GM04504 (cell line): ENCODE data around the gene GCSH.
"Not testable (repeated sequence)": the region's sequence is repeated elsewhere in the genome, so short reads cannot be mapped to it uniquely, and the experiment has no call there.

Experiments
- DNase-seq: peaks from one replicate; pipeline ENCODE4 v3.0.0-alpha.2; 2012; ENCODE audit warnings: low read depth

The GCSH gene

DNA sequence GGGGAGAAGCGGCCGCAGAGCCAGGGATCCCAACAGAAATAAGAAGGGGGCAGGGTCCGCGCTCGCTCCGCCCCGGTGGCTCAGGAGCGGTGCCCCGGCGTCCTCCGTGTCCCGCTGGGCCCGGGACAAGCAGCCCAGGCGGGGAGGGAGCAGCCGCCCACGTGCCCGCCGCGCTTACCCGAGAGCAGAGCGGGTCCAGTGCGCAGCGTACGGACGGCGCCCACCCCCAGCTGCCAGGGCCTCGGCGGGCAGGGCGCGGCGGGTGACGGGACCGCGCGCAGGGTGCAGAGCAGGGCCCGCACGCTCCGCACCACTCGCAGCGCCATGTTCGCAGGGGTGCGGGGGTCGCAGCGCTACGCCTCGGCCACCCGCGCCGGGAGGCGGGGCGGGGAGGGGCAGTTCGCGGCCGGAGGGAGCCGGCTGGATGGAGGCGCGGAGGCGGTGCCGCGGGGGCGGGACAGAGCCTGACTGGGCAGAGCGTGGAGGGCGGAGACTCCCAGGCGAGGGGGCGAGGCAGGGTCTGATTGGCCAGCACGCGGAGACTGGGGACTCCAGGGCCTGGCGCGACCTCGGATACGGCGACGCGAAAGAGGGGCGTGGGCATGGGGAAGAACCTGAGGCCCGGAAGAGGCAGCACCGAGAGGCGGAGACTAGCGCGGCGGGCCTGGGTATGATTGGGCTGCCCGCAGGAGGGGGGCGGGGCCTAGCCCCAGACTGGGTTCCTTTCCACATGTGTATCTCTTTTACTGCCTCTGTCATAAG lies at the start of gene GCSH:
TSS of gene GCSH (minus strand) at position 443 of the 762 bp plus-strand sequence. CDS start at position 326, 117 bp downstream.
- DNase-seq: peak; percentile 96

DNA sequence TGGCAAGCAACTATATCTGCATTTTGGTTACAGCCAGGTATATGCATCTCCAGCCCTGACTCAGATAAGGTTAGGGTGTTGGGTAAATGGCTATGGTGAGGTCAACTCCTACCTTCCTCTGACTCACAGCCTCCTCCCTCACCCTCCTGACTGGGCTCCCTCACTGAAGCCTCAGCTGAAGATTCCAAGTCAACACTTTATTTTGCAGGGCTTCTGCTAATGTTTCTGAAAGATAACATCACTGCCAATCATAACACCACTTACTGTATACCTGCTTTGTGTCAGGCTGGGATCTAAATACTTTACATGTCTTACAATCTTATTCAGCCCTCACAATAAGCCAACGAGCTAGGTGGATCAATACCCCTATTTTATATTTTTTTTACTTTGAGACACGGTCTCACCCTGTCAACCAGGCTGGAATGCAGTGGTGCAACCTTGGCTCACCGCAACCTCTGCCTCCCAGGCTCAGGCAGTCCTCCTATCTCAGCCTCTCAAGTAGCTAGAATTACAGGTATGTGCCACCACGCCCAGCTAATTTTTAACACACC lies 47.8 kb upstream of the GCSH start:
- DNase-seq: no peak

DNA sequence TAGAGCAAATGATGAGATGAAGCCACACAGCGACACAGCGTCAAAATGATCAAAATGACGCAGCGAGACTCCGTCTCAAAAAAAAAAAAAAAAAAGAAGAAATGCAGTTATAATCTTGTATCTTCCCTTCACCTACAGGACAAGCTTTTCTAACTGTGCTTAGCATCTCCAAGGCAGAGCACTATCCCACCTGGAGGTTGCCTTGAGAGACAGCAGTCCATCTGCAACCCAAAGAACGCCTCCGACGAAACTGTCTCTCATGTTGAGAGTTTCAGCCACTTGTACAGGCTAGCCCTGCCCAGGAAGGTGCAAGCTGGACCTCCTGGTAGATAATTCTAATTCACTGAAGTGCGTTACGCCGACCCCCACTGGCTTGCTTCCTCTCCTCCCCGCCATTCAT lies 46.7 kb upstream of the GCSH start:
- DNase-seq: no peak

DNA sequence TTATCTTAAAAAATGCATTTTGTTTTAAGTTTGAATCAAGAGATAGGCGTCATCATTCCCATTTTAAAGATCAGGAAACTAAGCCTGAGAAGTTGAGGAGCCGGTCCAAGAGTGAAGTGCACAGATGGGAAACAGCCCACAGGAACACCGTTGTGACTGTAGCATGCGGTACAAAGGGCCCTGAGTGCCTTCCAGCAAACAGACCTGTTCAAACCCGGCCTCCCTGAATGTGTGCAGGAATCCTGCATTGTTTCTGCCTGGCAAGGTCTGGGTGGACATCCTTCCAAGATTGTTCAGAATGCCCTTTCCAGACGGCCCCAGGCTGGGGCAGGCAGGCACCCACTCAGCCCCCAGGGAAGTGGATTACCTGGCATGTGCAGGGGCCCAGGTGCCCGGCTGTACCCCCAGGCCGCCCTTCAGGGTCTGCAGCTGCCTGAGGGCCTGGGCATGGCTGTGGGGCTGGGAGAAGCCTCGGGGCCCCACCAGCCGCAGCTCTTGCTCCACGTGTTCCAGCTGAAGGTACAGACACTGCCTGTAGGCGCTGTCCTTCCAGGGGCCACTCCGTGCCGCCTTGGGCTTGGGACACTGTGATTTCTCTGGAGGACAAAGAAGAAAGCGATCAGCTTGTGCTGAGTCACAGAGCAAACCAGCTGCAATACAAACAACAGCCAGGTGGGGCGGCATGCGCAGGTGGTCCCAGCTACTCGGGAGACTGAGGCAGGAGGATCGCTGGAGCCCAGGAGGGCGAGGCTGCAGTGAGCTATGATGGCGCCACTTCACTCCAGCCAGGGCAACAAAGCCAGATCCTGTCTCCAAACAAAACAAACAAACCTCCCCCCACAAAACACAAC lies 45.0 kb upstream of the GCSH start:
- DNase-seq: no peak

DNA sequence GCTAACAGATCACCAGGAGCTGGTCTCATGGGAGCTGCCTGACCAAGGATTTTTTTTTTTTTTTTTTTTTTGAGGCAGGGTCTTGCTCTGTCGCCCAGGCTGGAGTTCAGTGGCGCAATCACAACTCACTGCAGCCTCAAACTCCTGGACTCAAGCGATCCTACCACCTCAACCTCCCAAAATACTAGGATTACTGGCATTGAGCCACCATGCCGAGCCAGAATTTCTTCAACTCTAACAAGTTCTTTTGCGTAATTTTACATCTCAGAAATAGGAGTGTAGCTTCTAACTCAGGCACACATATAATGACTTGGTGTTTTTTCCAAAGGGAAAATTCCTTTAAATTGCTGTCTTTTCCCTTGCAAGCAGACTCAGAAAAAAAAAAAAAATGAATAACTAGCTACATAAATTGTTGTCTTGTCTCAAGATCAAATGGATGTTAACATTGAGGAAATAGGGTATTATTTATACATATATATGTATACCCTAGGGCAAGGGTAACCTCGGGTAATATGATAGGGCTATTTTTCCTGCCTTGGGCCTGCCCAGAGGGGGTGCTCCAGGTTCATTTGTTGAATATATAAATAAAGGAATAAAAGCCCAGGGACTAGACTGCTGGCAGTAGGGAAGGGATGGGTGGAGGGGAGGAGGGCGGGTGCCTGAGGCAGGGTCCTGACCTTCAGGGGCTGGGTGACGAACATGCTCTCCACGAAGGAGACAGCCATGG lies 42.8 kb upstream of the GCSH start:
- DNase-seq: no peak

DNA sequence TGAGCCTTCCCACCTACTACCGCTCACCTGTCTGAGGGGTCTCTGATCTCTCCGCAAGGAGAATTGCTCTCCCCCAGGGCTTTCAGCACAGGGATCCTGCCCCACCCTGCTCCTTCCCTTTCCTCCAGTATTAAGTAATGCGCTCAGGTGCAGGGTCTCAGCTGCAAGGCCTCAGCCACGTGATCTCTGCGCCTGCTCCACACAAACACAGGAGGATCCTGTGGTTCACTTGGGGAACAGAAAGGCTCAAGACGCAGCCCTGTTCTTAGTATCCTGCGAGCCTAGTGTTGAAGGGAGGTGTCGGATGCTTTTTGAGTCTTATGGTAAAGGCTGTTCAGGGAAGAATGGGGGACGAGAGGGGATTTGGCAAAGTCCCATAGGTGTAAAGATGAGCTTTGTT lies 41.6 kb upstream of the GCSH start:
- DNase-seq: no peak

DNA sequence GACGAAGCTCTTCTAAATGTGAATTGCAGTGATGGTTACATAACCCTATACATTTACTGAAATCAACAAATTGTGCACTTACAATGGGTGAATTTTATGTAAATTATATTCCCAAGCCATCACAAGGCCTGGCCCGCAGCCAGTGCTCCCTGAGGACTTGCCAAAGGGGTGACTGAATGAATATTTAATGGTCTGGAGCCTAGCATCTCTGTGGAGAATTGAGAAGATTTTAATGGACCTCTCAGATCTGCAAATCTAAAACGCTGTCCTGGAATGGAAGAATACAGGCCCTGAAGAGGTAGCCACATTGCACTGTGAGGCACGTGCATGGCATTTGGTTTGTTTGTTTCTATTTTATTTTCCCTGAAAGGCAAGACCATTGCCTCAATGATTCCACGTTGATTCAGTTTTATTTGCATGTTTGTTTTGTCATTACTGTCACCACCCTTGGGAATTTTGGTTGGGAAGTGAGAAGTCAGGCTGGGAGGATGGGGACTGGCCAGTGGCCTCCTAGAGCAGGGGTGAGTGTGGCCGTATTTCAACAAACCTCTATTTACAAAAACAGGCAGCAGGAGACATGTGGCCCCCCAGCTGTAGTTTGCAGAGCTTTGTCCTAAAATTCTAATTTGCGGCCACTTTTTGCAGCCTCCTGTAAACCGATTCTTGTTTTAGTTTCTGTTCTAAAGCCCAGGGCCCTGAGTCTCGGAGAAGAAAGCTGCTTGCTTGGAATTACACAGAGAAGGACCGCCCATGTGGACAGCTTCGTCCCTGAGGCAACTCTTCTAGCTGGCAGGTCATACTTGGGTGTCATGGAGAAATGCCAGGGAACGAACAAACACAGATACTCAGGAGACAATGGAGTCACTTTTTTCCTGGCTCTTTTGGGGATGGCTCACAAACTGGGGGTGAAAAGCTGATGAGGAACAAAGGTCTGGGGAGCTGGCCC lies 40.5 kb upstream of the GCSH start:
- DNase-seq: no peak

DNA sequence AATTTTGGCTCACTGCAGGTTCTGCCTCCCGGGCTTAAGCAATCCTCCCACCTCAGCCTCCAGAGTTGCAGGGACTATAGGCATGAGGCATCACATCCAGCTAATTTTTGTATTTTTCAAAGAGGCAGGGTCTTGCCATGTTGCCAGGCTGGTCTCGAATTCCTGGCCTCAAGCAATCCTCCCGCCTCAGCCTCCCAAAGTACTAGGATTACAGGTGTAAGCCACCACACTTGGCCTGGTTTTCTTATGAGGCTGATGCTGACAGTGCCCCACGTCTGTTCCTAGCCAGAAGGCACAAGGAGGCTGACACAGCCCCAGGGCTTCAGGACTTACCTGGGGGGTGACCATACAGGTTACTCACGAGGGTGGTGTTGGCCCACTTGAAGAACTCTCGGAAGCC lies 33.9 kb upstream of the GCSH start:
- DNase-seq: no peak

DNA sequence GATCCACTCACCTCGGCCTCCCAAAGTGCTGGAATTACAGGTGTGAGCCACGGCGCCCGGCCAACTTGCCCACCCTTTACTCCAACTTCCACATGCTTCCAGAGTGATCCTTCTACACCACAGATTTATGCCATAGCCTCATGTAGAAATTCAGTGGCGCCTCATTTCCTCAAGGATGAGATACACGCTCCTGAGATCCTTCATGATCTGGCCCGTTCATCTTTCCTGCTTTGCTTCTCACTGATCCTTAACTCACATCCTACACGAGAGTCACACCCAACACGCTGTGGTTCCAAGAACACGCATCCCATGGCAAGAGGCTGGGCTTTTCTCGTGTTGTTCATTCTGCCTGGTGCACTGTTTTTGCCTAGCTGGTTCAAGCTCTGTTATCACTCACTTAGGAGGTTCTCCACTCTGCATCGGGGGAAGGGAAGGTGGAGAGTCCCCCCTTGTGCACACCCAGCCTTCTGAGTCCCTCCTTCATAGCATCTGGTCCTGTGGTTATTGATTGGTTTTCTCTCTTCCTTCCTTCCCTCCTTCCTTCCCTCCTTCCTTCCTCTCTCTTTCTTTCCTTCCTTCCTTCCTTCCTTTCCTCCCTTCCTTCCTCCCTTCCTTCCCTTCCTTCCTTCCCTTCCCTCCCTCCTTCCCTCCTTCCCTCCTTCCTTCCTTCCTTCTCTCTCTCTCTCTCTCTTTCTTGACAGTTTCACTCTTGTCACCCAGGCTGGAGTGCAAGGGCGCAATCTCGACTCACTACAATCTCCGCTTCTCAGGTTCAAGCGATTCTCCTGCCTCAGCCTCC lies 32.7 kb upstream of the GCSH start:
- DNase-seq: no peak

DNA sequence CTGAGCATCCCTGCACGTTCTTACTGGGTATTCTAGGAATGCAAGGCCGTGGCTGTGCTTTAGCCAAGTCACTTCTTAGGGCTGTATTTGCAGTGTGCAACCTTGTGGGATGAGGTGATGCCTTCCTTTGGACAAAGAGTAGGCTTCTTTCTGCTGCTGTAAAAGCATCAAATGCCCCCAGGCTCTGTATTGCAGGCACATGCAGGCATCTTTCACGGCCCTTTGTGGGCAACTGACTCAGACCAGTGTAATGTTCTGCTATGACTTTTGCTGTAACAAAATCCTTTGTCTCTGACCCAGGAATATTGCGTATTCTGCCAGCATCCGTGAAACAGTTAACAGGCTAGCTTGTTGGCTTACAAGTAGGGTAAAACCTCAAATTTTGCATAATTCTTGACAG lies 30.9 kb upstream of the GCSH start:
- DNase-seq: peak; percentile 62

DNA sequence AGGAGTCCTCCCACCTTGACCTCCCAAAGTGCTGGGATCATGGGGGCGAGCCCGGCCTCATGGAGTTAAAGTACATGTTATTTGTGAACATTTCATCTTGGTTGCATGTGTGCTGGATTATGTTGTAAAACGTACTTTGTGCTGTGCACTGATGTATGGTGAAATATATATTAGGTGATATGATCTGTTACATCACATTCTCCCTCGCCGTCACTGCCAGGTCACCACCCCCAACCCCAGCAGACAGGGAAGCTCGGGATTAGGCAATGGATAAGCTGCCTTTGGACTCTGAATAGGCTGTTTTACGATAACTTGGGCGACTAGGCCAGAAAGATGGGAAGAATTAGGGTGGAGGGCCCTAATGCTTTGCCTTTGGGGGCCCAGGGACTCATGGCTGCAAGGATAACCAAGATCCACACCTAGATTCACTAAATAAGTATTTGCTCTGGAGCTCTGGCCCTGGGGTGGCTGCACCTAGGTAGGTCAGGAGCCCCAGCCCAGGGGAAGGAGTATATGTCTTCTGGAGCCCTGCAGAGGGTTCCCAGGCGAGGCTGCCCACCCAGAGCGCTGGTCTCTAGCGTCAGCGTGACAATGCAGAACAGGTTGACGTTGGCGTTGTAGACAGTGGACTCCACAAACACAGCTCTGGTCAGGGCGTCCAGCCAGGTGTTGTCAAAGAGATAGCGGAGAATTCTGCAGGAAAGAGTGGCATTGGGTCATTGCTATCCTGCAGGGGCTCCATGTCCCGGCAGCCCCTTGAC lies 27.1 kb upstream of the GCSH start:
- no peak for DNase-seq

DNA sequence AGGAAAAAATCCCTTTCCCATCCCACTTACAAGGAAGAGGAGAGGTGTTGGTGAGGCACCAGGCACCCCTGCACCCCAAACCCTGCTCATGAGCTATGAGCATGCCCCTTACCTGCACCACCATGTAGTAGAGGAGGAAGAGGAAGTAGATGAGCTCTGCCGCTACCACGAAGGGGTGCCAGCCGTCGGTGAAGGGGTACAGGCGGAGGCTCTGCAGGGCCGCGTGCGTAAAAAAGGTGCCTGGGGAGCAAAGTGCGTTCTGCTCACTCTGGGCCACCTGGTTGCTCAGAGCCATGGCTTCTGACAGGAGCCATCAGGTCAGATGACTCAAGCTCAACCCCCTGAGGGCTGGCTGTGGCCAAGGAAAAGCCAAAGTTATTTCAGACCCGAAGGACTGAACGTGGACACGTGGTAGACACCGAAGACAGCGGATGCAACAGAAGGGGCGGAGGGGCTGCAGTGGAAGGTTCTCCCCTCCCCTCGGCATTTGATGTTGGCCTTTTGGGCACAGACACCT lies 25.3 kb upstream of the GCSH start:
- DNase-seq: no peak

DNA sequence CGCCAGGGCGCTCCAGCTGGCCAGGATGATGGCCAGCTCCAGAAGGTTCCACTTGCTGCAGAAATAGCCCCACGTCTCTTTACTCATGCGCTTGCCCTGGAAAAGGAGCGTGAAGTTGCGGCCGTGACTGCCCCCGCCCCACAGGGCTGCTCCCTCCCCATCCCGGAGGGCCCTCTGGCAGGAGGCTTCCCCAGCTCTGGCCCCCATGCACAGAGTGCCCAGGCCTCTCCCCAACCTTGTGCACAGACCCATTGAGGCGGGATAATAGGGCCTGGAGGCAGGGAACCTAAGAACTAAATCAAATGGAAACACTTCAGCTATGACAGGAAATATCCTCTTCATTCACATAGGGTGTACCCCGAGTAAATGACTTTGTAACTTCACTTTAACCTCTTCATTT lies 21.2 kb upstream of the GCSH start:
- DNase-seq: no peak

DNA sequence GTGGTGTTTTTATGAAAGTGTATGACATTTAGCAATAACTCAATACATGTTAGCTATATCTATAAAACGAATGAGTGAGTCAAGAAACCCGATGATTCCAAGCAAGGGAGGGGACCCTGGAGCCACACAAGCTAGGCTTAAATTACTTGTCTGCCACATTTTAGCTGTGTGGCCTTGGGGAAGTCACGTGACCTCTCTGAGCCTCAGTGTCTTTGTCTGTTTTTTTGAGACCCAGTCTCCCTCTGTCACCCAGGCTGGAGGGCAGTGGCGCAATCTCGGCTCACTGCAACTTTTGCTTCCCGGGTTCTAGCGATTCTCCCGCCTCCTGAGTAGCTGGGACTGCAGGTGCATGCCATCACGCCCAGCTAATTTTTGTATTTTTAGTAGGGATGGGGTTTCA lies 20.1 kb upstream of the GCSH start:
- DNase-seq: no peak

DNA sequence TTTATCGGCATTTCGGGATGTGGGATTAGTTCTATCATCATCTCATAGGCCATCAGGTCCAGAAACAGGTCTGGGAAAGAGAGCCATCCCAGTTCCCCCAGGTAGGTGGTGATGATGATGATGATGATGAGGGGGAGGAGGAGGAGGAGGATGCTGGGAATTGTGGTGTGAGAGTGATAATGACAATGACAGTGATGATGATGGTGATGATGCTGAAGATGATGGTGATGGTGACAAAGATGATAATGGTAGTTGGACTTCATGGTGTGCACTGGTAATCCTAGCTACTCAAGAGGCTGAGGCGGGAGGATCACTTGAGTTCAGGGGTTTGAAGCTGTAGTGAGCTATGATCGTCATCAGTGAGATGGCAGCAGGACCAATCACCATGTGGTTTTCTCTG lies 16.3 kb upstream of the GCSH start:
- DNase-seq: no peak

DNA sequence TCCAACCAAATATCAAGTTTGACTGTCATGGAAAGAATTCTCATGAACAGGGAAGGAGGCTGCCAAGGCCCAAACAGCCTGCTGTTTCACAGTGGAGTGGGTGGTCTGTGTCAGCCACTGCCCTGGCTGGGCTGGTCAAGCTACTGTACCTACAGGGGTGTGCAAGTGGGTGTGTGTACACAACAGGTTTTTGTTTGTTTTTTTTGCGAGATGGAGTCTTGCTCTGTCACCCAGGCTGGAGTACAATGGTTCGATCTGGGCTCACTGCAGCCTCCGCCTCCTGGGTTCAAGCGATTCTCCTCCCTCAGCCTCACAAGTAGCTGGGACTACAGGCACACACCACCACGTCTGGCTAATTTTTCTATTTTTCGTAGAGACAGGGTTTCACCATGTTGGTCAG lies 13.1 kb upstream of the GCSH start:
- DNase-seq: not testable (repeated sequence)

DNA sequence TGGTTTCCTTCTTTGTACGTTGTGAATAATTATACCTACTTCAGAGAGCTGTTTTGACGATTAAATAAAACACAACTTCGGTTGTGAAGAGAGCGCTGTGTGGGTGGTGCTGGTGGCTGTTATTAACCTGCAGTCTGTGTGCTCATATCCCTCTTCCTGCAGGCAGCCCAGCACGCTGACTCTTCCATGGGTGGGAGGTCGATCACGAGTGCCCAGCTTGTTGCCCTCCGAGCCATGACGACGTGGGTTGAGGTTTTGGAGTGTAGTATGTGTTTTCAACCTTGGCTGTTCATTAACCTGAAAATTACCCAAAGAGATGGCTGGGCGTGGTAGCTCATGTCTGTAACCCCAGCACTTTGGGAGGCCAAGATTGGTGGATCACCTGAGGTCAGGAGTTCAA lies 11.3 kb upstream of the GCSH start:
- DNase-seq: no peak

DNA sequence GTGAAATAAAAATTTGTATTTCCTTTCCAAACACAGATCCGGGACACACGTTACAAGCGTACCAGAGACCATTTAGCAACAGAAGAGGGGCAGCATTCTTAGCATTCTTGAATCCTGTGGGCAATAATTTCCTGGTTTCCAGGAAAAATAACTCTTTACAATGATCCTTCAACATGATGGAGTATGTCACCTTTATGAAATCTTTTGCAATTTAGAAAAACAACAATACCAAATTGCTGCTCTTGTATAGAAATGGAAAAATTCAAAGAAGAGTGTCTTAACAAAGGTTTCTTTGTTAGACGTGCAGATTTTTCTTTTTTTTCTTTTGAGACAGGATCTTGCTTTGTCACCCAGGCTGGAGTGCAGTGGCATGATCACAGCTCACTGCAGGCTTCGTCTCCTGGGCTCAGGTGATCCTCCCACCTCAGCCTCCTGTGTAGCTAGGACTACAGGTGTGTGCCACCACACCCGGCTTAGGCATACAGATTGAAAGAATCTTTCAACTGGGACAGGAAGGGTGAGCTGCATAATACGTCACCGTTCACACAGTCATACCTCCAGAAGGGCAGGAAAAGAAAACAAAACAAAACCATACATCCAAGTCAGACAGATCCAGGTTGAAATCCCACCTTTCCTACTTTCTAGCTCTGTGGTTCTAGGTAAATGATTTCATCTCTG lies 10.8 kb upstream of the GCSH start:
- DNase-seq: no peak

DNA sequence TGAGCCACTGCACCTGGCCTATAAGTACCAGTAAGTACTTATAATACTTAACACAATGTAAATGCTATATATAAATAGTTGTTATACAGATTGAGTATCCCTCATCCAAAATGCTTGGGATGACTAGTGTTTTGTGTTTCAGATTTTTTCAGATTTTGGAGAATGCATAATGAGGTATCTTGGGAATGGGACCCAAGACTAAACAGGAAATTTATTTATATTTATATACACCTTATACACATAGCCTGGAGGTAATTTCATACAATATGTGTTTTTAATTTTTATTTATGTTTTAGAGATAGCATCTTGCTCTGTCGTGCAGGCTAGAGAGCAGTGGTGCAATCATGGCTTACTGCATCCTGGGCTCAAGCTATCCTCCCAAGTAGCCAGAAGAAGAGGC lies 9.8 kb upstream of the GCSH start:
- no peak for DNase-seq
